SK-N-SH treated with all-trans-retinoic acid at 6 μM for 48 hours (cell line): ENCODE results near the gene MYO5C.

Experiments used
- CREB5 ChIP-seq: fragments of 250-450 bp; sonication (Bioruptor Pico); IDR thresholded peaks from 2 replicates; pipeline ENCODE4 v1.5.1; 2020; ENCODE audit warnings: low read depth, mild to moderate bottlenecking, moderate library complexity
- CSDC2 ChIP-seq: fragments of 250-450 bp; sonication (Bioruptor Pico); IDR thresholded peaks from 2 replicates; pipeline ENCODE4 v1.5.0; 2020; ENCODE audit warnings: mild to moderate bottlenecking, moderate library complexity
- CSRNP3 ChIP-seq: fragments of 250-450 bp; sonication (Bioruptor Pico); IDR thresholded peaks from 2 replicates; pipeline ENCODE4 v1.5.1; 2021; ENCODE audit warnings: mild to moderate bottlenecking, moderate library complexity
- ESRRG ChIP-seq: fragments of 250-450 bp; sonication (Bioruptor Pico); IDR thresholded peaks from 2 replicates; pipeline ENCODE4 v1.6.1; 2021; ENCODE audit warnings: mild to moderate bottlenecking
- PATZ1 ChIP-seq: fragments of 250-450 bp; sonication (Bioruptor Pico); IDR thresholded peaks from 2 replicates; pipeline ENCODE4 v1.8.0; 2020; ENCODE audit warnings: mild to moderate bottlenecking, moderate library complexity, borderline replicate concordance
- RARB ChIP-seq: fragments of 250-450 bp; sonication (Bioruptor Pico); IDR thresholded peaks from 2 replicates; pipeline ENCODE4 v1.8.0; 2021; ENCODE audit warnings: mild to moderate bottlenecking, moderate library complexity
- TCF4 ChIP-seq: fragments of 250-450 bp; sonication (Bioruptor Pico); IDR thresholded peaks from 2 replicates; pipeline ENCODE4 v1.8.0; 2021; ENCODE audit warnings: mild to moderate bottlenecking, moderate library complexity, borderline replicate concordance
- TOX ChIP-seq: fragments of 250-450 bp; sonication (Bioruptor Pico); IDR thresholded peaks from 2 replicates; pipeline ENCODE4 v1.8.0; 2021; ENCODE audit warnings: mild to moderate bottlenecking, moderate library complexity, borderline replicate concordance
- ZFP3 ChIP-seq: fragments of 250-450 bp; sonication (Bioruptor Pico); IDR thresholded peaks from 2 replicates; pipeline ENCODE4 v1.5.0; 2020; ENCODE audit warnings: mild to moderate bottlenecking, moderate library complexity
- ZFP30 ChIP-seq: fragments of 450-650 bp; formaldehyde crosslinking; IDR thresholded peaks from 2 replicates; pipeline ENCODE4 v1.5.0; 2022; ENCODE audit warnings: mild to moderate bottlenecking, moderate library complexity
- ZNF70 ChIP-seq: fragments of 450-650 bp; formaldehyde crosslinking; IDR thresholded peaks from 2 replicates; pipeline ENCODE4 v1.5.0; 2020; ENCODE audit warnings: mild to moderate bottlenecking, moderate library complexity

GRCh38 chr15:52301265-52301847, 5.8 kb upstream of the MYO5C start:
- TF ChIP-seq TOX (CRISPR knock-in tag) (no peak), ZNF70 (CRISPR knock-in tag) (no peak), CREB5 (no peak), ESRRG (CRISPR knock-in tag) (no peak), CSRNP3 (no peak), TCF4 (CRISPR knock-in tag) (no peak), ZFP30 (no peak), PATZ1 (CRISPR knock-in tag) (no peak), RARB (CRISPR knock-in tag) (no peak), ZFP3 (CRISPR knock-in tag) (no peak), CSDC2 (no peak)
